Stimulated activated CD8-positive, alpha-beta memory T cell treated with anti-CD3 and anti-CD28 coated beads, Interleukin-4, amount 100 ng/mL, for 48 hours (primary cell): ENCODE measurements around the gene ZNF506.
"Not testable (repeated sequence)": the region's sequence is repeated elsewhere in the genome, so short reads cannot be mapped to it uniquely, and the experiment has no call there.

Experiments
- DNase-seq: peaks from one replicate; pipeline ENCODE4 v3.0.0-alpha.2; 2020

The ZNF506 gene

GRCh38 chr19:19743921-19744320 is 77.6 kb downstream of the ZNF506 start:
- DNase-seq: not testable (repeated sequence)

GRCh38 chr19:19743176-19743575 is 78.4 kb downstream of the ZNF506 start:
- DNase-seq: peak; percentile 18

GRCh38 chr19:19742773-19743172 is 78.8 kb downstream of the ZNF506 start:
- peak; percentile 15 for DNase-seq
